ENCODE data around the gene CDC42EP2. TPM values are rescaled to one million over a fixed set of nuclear protein-coding genes. Genes with fewer than 3 reads are reported as not detected.
A peak's percentile ranks its signal among the peaks of the same experiment; 100 is the strongest.

CDC42EP2 gene, protein sequence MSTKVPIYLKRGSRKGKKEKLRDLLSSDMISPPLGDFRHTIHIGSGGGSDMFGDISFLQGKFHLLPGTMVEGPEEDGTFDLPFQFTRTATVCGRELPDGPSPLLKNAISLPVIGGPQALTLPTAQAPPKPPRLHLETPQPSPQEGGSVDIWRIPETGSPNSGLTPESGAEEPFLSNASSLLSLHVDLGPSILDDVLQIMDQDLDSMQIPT
- 3.5 and 4.6 TPM in 2 replicates for total RNA-seq (2013; cell fraction: nucleolus; rRNA removed)
- total RNA-seq (2014; rRNA removed) (0.44 TPM in 1 of 2 replicates, not detected in the other), total RNA-seq (2014; rRNA removed; fragmentation: Illumina TruSeq; extraction: Trizol) (0.23 TPM in 1 of 2 replicates, not detected in the other), total RNA-seq (2021) (0.66 and 1.2 TPM in 2 replicates), polyA plus RNA-seq (2011; rRNA removed) (0.03 TPM in 1 of 2 replicates, not detected in the other), polyA plus RNA-seq (2014; fragmentation: Illumina TruSeq; extraction: Trizol) (0.06 TPM in 1 of 2 replicates, not detected in the other), polyA plus RNA-seq (2014; fragmentation: Nextera tagmentation; extraction: Ambion mirVana) (under 1 TPM in 1 of 2 experiments, not detected in 1; 0.07 TPM), polyA plus RNA-seq (2014; rRNA removed) (0.12 and 0.41 TPM in 2 replicates), polyA plus RNA-seq (2016; fragmentation: Nextera tagmentation; extraction: Ambion mirVana) (under 1 TPM; 0.09 to 0.13 TPM), polyA minus RNA-seq (2011; rRNA and poly(A)+ RNA removed) (0.46 TPM in 1 of 2 replicates, not detected in the other), Bru-seq, nascent RNA (percentile 50 among the genes with signal in this experiment), BruChase-seq, experiment 1, labeled RNA remaining after a 6-hour chase (percentile 36 among the genes with signal in this experiment), BruChase-seq, experiment 2, labeled RNA remaining after a 2-hour chase (percentile 42 among the genes with signal in this experiment)
- polyA plus RNA-seq (2011; ENCODE audit: low read depth), result 0.13 TPM
- 0.08 TPM in 1 of 2 replicates, not detected in the other for polyA plus RNA-seq (2011; cell fraction: cytosol; rRNA removed)
- polyA plus RNA-seq (2011; cell fraction: nucleus; rRNA removed), result 0.41 and 0.58 TPM in 2 replicates
- 0.88 and 1.3 TPM in 2 replicates for polyA plus RNA-seq (2012)
- polyA minus RNA-seq (2011; cell fraction: cytosol; rRNA and poly(A)+ RNA removed), result 0.53 TPM in 1 of 2 replicates, not detected in the other
- polyA minus RNA-seq (2011; cell fraction: nucleus; rRNA and poly(A)+ RNA removed), result 0.12 TPM in 1 of 2 replicates, not detected in the other
- long read RNA-seq, experiment 1, partial matches to known transcripts, result 0 of 1 reads
- long read RNA-seq, experiment 1, other reads (novel, unspliced or antisense), result 0 of 1 reads
- long read RNA-seq, experiment 2, partial matches to known transcripts, result 0 of 1 reads
- long read RNA-seq, experiment 2, other reads (novel, unspliced or antisense), result 0 of 1 reads

- ATAC-seq (peak; percentile 97), FAIRE-seq (no peak), DNase-seq (ENCODE audit: low read depth, low spot score) (no peak)
- Histone ChIP-seq H3K4me3 (peak within 1 kb of the TSS; percentile 95), H3K9me3 (replicated peaks; ENCODE audit: control insufficient read depth, insufficient read depth, low read length) (no peaks in the 10 kb centered on the region), H3K27me3 (replicated peaks in 1 of 2; ENCODE audit: control insufficient read depth in 2 of 2, insufficient read depth in 2 of 2, low read length in 1 of 2) (peaks cover 0 to 1% of the 10 kb centered on the region in 2 experiments; a peak in 2 of 4 replicates), H3K4me2 (ENCODE audit: control insufficient read depth, insufficient read depth) (peak within 1 kb of the TSS; percentile 80), H2AFZ (ENCODE audit: control insufficient read depth, low read depth, low read length) (peak within 1 kb of the TSS; percentile 84), H3K27ac (ENCODE audit: control insufficient read depth, insufficient read depth) (no peak within 1 kb of the TSS), H3K36me3 (ENCODE audit: control insufficient read depth in 2 of 2, insufficient read depth in 2 of 2, low read length in 1 of 2) (no peaks in the 10 kb centered on the region), H3K9ac (ENCODE audit: control insufficient read depth, insufficient read depth, low read length) (peak within 1 kb of the TSS; percentile 31; the same call in 1 of the 2 replicates), H3K4me1 (ENCODE audit: control insufficient read depth, insufficient read depth, low read length) (no peaks in the 10 kb centered on the region), H3K79me2 (ENCODE audit: control insufficient read depth, insufficient read depth, low read length) (no peaks in the 10 kb centered on the region), H4K20me1 (ENCODE audit: control insufficient read depth, insufficient read depth) (no peaks in the 10 kb centered on the region)
- in situ Hi-C loops (cut with MboI) (no loop called here), intact Hi-C loops (cut with micrococcal nuclease; ENCODE audit: unreplicated experiment) (loop anchor here (1.0 to 5.0 kb wide), 4 partner anchors 39 to 198 kb away; no protein-coding TSS in a partner anchor)
- BruUV-seq (replicated peaks), result no TSS peak
- SMC1A ChIA-PET (ENCODE audit: uncharacterized antibody, unreplicated experiment), result interaction anchor here (0.5 to 11.6 kb wide), 11 partner anchors 15 to 474 kb away, joined by 3 to 180 read pairs (median 4); no protein-coding TSS in a partner anchor
- POLR2A ChIA-PET, result interaction anchor here (0.5 to 3.1 kb wide), 7 partner anchors 15 to 299 kb away, joined by 3 to 29 read pairs (median 5); no protein-coding TSS in a partner anchor
- RAD21 ChIA-PET (ENCODE audit: unreplicated experiment), result interaction anchor here (0.8 to 7.9 kb wide), 19 partner anchors 12 to 536 kb away, joined by 3 to 254 read pairs (median 5); partner anchors contain the start of genes DPF2 and TM7SF2
- CTCF ChIA-PET, result interaction anchor here (0.7 to 15.4 kb wide), 38 partner anchors 10 to 1183 kb away, joined by 3 to 351 read pairs (median 5); partner anchors contain the start of genes DPF2, POLA2 and TM7SF2
- WGBS (ENCODE audit: insufficient coverage, insufficient replicate concordance, low lambda C conversion rate, missing lambda C conversion rate), result 2% methylated on average over 59 of the region's 74 CpGs
- TF ChIP-seq TCF3 (IDR thresholded peaks at IDR 0.05; ENCODE audit: borderline replicate concordance, insufficient read depth, low read depth, low read length) (no peak), RCOR1 (conservative IDR thresholded peaks at IDR 0.05; ENCODE audit: low read depth, low read length) (no peak), POLR2AphosphoS2 (IDR thresholded peaks at IDR 0.05; ENCODE audit: low read depth, low read length) (0 out of 2 replicates have a peak, but pooled peaks have one; percentile 26), JUND (IDR thresholded peaks at IDR 0.05; ENCODE audit: low read depth, low read length) (no peak), TARDBP (IDR thresholded peaks at IDR 0.05; ENCODE audit: borderline replicate concordance) (no peak), MTA3 (IDR thresholded peaks at IDR 0.05; ENCODE audit: borderline replicate concordance, low read length) (no peak), ASH2L (IDR thresholded peaks at IDR 0.05; ENCODE audit: borderline replicate concordance, low read depth) (no peak), SMAD1 (IDR thresholded peaks at IDR 0.05; ENCODE audit: low read depth, partially characterized antibody) (no peak), CHD1 (IDR thresholded peaks at IDR 0.05; ENCODE audit: low read depth, low read length) (no peak)
- TF ChIP-seq, protein P1, sequence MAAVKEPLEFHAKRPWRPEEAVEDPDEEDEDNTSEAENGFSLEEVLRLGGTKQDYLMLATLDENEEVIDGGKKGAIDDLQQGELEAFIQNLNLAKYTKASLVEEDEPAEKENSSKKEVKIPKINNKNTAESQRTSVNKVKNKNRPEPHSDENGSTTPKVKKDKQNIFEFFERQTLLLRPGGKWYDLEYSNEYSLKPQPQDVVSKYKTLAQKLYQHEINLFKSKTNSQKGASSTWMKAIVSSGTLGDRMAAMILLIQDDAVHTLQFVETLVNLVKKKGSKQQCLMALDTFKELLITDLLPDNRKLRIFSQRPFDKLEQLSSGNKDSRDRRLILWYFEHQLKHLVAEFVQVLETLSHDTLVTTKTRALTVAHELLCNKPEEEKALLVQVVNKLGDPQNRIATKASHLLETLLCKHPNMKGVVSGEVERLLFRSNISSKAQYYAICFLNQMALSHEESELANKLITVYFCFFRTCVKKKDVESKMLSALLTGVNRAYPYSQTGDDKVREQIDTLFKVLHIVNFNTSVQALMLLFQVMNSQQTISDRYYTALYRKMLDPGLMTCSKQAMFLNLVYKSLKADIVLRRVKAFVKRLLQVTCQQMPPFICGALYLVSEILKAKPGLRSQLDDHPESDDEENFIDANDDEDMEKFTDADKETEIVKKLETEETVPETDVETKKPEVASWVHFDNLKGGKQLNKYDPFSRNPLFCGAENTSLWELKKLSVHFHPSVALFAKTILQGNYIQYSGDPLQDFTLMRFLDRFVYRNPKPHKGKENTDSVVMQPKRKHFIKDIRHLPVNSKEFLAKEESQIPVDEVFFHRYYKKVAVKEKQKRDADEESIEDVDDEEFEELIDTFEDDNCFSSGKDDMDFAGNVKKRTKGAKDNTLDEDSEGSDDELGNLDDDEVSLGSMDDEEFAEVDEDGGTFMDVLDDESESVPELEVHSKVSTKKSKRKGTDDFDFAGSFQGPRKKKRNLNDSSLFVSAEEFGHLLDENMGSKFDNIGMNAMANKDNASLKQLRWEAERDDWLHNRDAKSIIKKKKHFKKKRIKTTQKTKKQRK (IDR thresholded peaks at IDR 0.05; ENCODE audit: low read depth, low read length), result no peak
- TF ChIP-seq, protein P2, sequence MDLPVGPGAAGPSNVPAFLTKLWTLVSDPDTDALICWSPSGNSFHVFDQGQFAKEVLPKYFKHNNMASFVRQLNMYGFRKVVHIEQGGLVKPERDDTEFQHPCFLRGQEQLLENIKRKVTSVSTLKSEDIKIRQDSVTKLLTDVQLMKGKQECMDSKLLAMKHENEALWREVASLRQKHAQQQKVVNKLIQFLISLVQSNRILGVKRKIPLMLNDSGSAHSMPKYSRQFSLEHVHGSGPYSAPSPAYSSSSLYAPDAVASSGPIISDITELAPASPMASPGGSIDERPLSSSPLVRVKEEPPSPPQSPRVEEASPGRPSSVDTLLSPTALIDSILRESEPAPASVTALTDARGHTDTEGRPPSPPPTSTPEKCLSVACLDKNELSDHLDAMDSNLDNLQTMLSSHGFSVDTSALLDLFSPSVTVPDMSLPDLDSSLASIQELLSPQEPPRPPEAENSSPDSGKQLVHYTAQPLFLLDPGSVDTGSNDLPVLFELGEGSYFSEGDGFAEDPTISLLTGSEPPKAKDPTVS (IDR thresholded peaks at IDR 0.05; ENCODE audit: low read depth, low read length), result no peak
These were observed at the start of gene CDC42EP2 for GRCh38 chr11:65314501-65315203. Gene CDC42EP2, plus strand, starts transcription at chr11:65314866. Its CDS starts 6,033 bp downstream, at chr11:65320899.

All from GM12878 (cell line).